Loucy (cell line): ENCODE results near the gene CCDC186.

Source experiments
- CTCF ChIP-seq: fragments of 200-600 bp; sonication (generic); conservative IDR thresholded peaks from 2 replicates; pipeline ENCODE4 v1.5.1; 2014; ENCODE audit warnings: mild to moderate bottlenecking, antibody characterized with exemption, low read length
- EZH2phosphoT487 ChIP-seq: fragments of 200-600 bp; IDR thresholded peaks from 2 replicates; pipeline ENCODE4 v1.6.1; 2018; ENCODE audit warnings: antibody characterized with exemption, mild to moderate bottlenecking, moderate library complexity, borderline replicate concordance

- TF ChIP-seq CTCF (no peak), EZH2phosphoT487 (no peak)
Measured at GRCh38 chr10:114180937-114181336, 6.9 kb upstream of the CCDC186 start.
